ENCODE measurements around the gene BRI3BP. TPM values are rescaled to one million over a fixed set of nuclear protein-coding genes. Genes with fewer than 3 reads are reported as not detected.

Gene BRI3BP
- total and polyA plus RNA-seq, 9 of the 15 experiments (the other 6 are each of a cell fraction or from before 2014, with no cell fraction given) = 12.3 to 25.0 (median 16.6) TPM

GRCh38 chr12:125065021-125065918 lies 71.8 kb downstream of the BRI3BP start, which contains the start of gene AACS (continued):
- TF ChIP-seq KAT8 (IDR thresholded peaks at IDR 0.05; ENCODE audit: low read depth) = no peak
- no peak for TF ChIP-seq JUND (IDR thresholded peaks at IDR 0.05; ENCODE audit: borderline replicate concordance, low read depth, low read length)
- TF ChIP-seq JUND (tag; IDR thresholded peaks at IDR 0.05; ENCODE audit: borderline replicate concordance, low read depth, low read length) = no peak
- no peak for TF ChIP-seq ZNF41 (CRISPR knock-in tag; conservative IDR thresholded peaks at IDR 0.05)
- peak; percentile 59 for TF ChIP-seq TAF1 (IDR thresholded peaks at IDR 0.05; ENCODE audit: control insufficient read depth, extremely low read depth, insufficient read depth, low read length, severe bottlenecking)
- no peak for TF ChIP-seq ARNT (IDR thresholded peaks at IDR 0.05)
- TF ChIP-seq DNMT1 (IDR thresholded peaks at IDR 0.05) = no peak
- TF ChIP-seq PRMT5 (CRISPR knock-in tag; IDR thresholded peaks at IDR 0.05) = no peak
- TF ChIP-seq CREM (IDR thresholded peaks at IDR 0.05; ENCODE audit: low read depth) = no peak
- no peak for TF ChIP-seq ARID2 (IDR thresholded peaks at IDR 0.05)
- TF ChIP-seq PCBP1 (IDR thresholded peaks at IDR 0.05; ENCODE audit: low read depth, low read length, poor library complexity, severe bottlenecking) = peak; percentile 21
- TF ChIP-seq ZNF197 (CRISPR knock-in tag; IDR thresholded peaks at IDR 0.05; ENCODE audit: low read depth) = no peak
- TF ChIP-seq HDAC1 (IDR thresholded peaks at IDR 0.05) = peak in 1 of 2 experiments; percentile 74; a peak in 2 of 4 replicates
- TF ChIP-seq CXXC5 (CRISPR knock-in tag; IDR thresholded peaks at IDR 0.05) = peak; percentile 76
- TF ChIP-seq RFX5 (IDR thresholded peaks at IDR 0.05; ENCODE audit: low read depth, low read length) = no peak
- no peak for TF ChIP-seq SRSF9 (IDR thresholded peaks at IDR 0.05; ENCODE audit: borderline replicate concordance, low read depth, low read length)
- peak; percentile 66 for TF ChIP-seq SMAD4 (CRISPR knock-in tag; conservative IDR thresholded peaks at IDR 0.05)
- no peak for TF ChIP-seq ZNF431 (CRISPR knock-in tag; IDR thresholded peaks at IDR 0.05)
- no peak for TF ChIP-seq HIVEP1 (CRISPR knock-in tag; IDR thresholded peaks at IDR 0.05)
- TF ChIP-seq HMG20A (CRISPR knock-in tag; conservative IDR thresholded peaks at IDR 0.05) = no peak
- no peak for TF ChIP-seq ZSCAN32 (CRISPR knock-in tag; IDR thresholded peaks at IDR 0.05)
- TF ChIP-seq, protein P1, sequence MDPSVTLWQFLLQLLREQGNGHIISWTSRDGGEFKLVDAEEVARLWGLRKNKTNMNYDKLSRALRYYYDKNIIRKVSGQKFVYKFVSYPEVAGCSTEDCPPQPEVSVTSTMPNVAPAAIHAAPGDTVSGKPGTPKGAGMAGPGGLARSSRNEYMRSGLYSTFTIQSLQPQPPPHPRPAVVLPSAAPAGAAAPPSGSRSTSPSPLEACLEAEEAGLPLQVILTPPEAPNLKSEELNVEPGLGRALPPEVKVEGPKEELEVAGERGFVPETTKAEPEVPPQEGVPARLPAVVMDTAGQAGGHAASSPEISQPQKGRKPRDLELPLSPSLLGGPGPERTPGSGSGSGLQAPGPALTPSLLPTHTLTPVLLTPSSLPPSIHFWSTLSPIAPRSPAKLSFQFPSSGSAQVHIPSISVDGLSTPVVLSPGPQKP (CRISPR knock-in tag; IDR thresholded peaks at IDR 0.05) = no peak
- TF ChIP-seq, protein P2, sequence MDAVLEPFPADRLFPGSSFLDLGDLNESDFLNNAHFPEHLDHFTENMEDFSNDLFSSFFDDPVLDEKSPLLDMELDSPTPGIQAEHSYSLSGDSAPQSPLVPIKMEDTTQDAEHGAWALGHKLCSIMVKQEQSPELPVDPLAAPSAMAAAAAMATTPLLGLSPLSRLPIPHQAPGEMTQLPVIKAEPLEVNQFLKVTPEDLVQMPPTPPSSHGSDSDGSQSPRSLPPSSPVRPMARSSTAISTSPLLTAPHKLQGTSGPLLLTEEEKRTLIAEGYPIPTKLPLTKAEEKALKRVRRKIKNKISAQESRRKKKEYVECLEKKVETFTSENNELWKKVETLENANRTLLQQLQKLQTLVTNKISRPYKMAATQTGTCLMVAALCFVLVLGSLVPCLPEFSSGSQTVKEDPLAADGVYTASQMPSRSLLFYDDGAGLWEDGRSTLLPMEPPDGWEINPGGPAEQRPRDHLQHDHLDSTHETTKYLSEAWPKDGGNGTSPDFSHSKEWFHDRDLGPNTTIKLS (IDR thresholded peaks at IDR 0.05; ENCODE audit: borderline replicate concordance, low read depth) = no peak
- TF ChIP-seq TEAD1 (CRISPR knock-in tag; IDR thresholded peaks at IDR 0.05) = no peak
- no peak for TF ChIP-seq ZNF507 (tag; conservative IDR thresholded peaks at IDR 0.05)
- TF ChIP-seq NCOA1 (IDR thresholded peaks at IDR 0.05; ENCODE audit: low read depth) = no peak
- no peak for TF ChIP-seq TAF9B (IDR thresholded peaks at IDR 0.05; ENCODE audit: partially characterized antibody)
- TF ChIP-seq SMAD2 (IDR thresholded peaks at IDR 0.05; ENCODE audit: low read depth, low read length) = no peak
- 0 out of 2 replicates have a peak, but pooled peaks have one; percentile 29 for TF ChIP-seq CBX1 (IDR thresholded peaks at IDR 0.05; ENCODE audit: low read depth)
